Keratinocyte (primary cell): ENCODE results near the gene ETV5. TPM values are rescaled to one million over a fixed set of nuclear protein-coding genes. Genes with fewer than 3 reads are reported as not detected.

Source experiments
- DNase-seq: peaks from one replicate; pipeline ENCODE4 v3.0.0-alpha.2; 2011; ENCODE audit warnings: low read depth, missing footprints, low spot score
- FAIRE-seq: peaks from 2 replicates; lab custom pipeline; 2011; peaks lifted over from hg19 to GRCh38; lab: Jason Lieb, UNC
- H2AFZ ChIP-seq: 2 replicates; pipeline ENCODE4 v1.6.0; 2012; ENCODE audit warnings: low read length, control low read depth, inconsistent platforms; ENCODE audit not compliant: control insufficient read depth
- H3K27ac ChIP-seq: 2 replicates; pipeline ENCODE4 v1.5.1; 2011; ENCODE audit warnings: low read length; ENCODE audit not compliant: control insufficient read depth, insufficient read depth
- H3K27me3 ChIP-seq: 3 replicates; pipeline ENCODE4 v1.6.0; 2011; ENCODE audit warnings: low read length; ENCODE audit not compliant: control insufficient read depth, insufficient read depth; ENCODE audit errors: extremely low read depth
- H3K36me3 ChIP-seq, 2 experiments: 2 replicates in 1 of 2; 3 replicates in 1 of 2; pipeline ENCODE4 v1.5.1; 2011; ENCODE audit warnings: low read length in 2 of 2, mild to moderate bottlenecking in 1 of 2; ENCODE audit not compliant: control insufficient read depth in 2 of 2, insufficient read depth in 2 of 2; ENCODE audit errors: extremely low read depth in 1 of 2
- H3K4me1 ChIP-seq: 3 replicates; pipeline ENCODE4 v1.5.1; 2011; ENCODE audit warnings: low read length; ENCODE audit not compliant: control insufficient read depth, insufficient read depth; ENCODE audit errors: extremely low read depth
- H3K4me2 ChIP-seq: 3 replicates; pipeline ENCODE4 v1.6.0; 2011; ENCODE audit warnings: low read depth, low read length; ENCODE audit not compliant: control insufficient read depth, insufficient read depth; ENCODE audit errors: extremely low read depth
- H3K4me3 ChIP-seq, 3 experiments: fragments of 200-600 bp in 1 of 3; sonication (generic) in 1 of 3; 2 replicates in 2 of 3; 3 replicates in 1 of 3; pipeline ENCODE4 v1.5.1; 2011 to 2016; ENCODE audit warnings: low read length in 3 of 3, mild to moderate bottlenecking in 3 of 3, control low read depth in 2 of 3, inconsistent platforms in 1 of 3, low read depth in 1 of 3, mixed read lengths in 1 of 3, mixed run types in 1 of 3, moderate library complexity in 1 of 3; ENCODE audit not compliant: control insufficient read depth in 2 of 3, insufficient read depth in 2 of 3; ENCODE audit errors: extremely low read depth in 1 of 3
- H3K79me2 ChIP-seq: 2 replicates; pipeline ENCODE4 v1.6.0; 2012; ENCODE audit warnings: low read length; ENCODE audit not compliant: control insufficient read depth, insufficient read depth
- H3K9ac ChIP-seq: 3 replicates; pipeline ENCODE4 v1.6.0; 2011; ENCODE audit warnings: low read length; ENCODE audit not compliant: control insufficient read depth, insufficient read depth; ENCODE audit errors: extremely low read depth
- H3K9me1 ChIP-seq: 3 replicates; pipeline ENCODE4 v1.6.0; 2011; ENCODE audit warnings: low read length; ENCODE audit not compliant: control insufficient read depth, insufficient read depth; ENCODE audit errors: extremely low read depth
- H3K9me3 ChIP-seq: 2 replicates; pipeline ENCODE4 v1.5.1; 2012; ENCODE audit warnings: low read depth, low read length; ENCODE audit not compliant: control insufficient read depth
- H4K20me1 ChIP-seq: 3 replicates; pipeline ENCODE4 v1.6.0; 2011; ENCODE audit warnings: low read length; ENCODE audit not compliant: control insufficient read depth, insufficient read depth; ENCODE audit errors: extremely low read depth
- CTCF ChIP-seq, 3 experiments: IDR thresholded peaks in 1 of 3; conservative IDR thresholded peaks in 1 of 3; optimal IDR thresholded peaks in 1 of 3; 2 replicates in 2 of 3; 3 replicates in 1 of 3; pipeline versions ENCODE3 to v1.5.1; 2011; ENCODE audit warnings: low read length in 3 of 3, mild to moderate bottlenecking in 3 of 3, moderate library complexity in 2 of 3, control low read depth in 1 of 3, inconsistent platforms in 1 of 3; ENCODE audit not compliant: insufficient read depth in 2 of 3; ENCODE audit errors: extremely low read depth in 1 of 3
- EZH2 ChIP-seq: IDR thresholded peaks from one replicate; pipeline ENCODE4 v1.6.1; 2012; ENCODE audit warnings: inconsistent platforms, mild to moderate bottlenecking, low read length, moderate library complexity
- dilution Hi-C: fragments of 300-500 bp; cut with MboI; formaldehyde crosslinking; loops from one replicate; pipeline ENCODE4 v1.7.0; 2020; ENCODE audit warnings: low sequenced_read_pairs; ENCODE audit not compliant: extremely low pct_ligation_motif_present
- polyA plus RNA-seq, 5 experiments: library from polyadenylated mRNA; depleted of rRNA in 3 of 5; stranded (reverse) in 3 of 5; stranded (forward) in 1 of 5; unstranded in 1 of 5; fragments of >200 nt; gene quantifications; 1 replicate in 1 of 5; 2 replicates in 3 of 5; 3 replicates in 1 of 5; pipeline versions ENCODE4 v1.2.1 to v1.2.3, GENCODE V29; 2011 to 2012; ENCODE audit warnings: missing spikeins in 2 of 5, low read depth in 1 of 5, low replicate concordance in 1 of 5

Gene ETV5
- polyA plus RNA-seq, 1 donor (not counting 4 experiments of a cell fraction or from before 2014, with no cell fraction given) = 28.7 TPM

GRCh38 chr3:186121278-186121677 lies 12.4 kb upstream of the ETV5 start:
- dilution Hi-C loops = no loop called here

GRCh38 chr3:186119499-186119898 lies 10.6 kb upstream of the ETV5 start:
- DNase-seq (no peak), FAIRE-seq (no peak)
- dilution Hi-C loops = no loop called here
- no peak overlapping the region for H3K4me3 ChIP-seq
- H4K20me1 ChIP-seq = no peaks in the 10 kb centered on the region
- no peaks in the 10 kb centered on the region for H3K27me3 ChIP-seq
- H3K27ac ChIP-seq = no peak overlapping the region
- H3K9me3 ChIP-seq = no peaks in the 10 kb centered on the region
- no peak overlapping the region for H3K9ac ChIP-seq
- H3K36me3 ChIP-seq = no peaks in the 10 kb centered on the region
- H3K79me2 ChIP-seq = no peaks in the 10 kb centered on the region
- no peak overlapping the region for H3K4me2 ChIP-seq
- H2AFZ ChIP-seq = no peak overlapping the region
- no peaks in the 10 kb centered on the region for H3K9me1 ChIP-seq
- TF ChIP-seq EZH2 (no peak), CTCF (optimal IDR thresholded peaks at IDR 0.05 in 1 of 3, IDR thresholded peaks at IDR 0.05 in 1 of 3, conservative IDR thresholded peaks at IDR 0.05 in 1 of 3; ENCODE audit: extremely low read depth in 1 of 3, insufficient read depth in 2 of 3, low read length in 3 of 3) (no peak)
- H3K4me1 ChIP-seq = peaks cover 14% of the 10 kb centered on the region

More at GRCh38 chr3:186121278-186121677, 12.4 kb upstream of the ETV5 start:
- H4K20me1 ChIP-seq = no peaks in the 10 kb centered on the region
- no peaks in the 10 kb centered on the region for H3K79me2 ChIP-seq
- H3K27me3 ChIP-seq = no peaks in the 10 kb centered on the region
- H3K9me1 ChIP-seq = no peaks in the 10 kb centered on the region
- H3K9me3 ChIP-seq = no peaks in the 10 kb centered on the region
- no peak overlapping the region for H2AFZ ChIP-seq
- DNase-seq = no peak
- no peak overlapping the region for H3K9ac ChIP-seq
- no peak for TF ChIP-seq EZH2
- no peak for TF ChIP-seq CTCF (optimal IDR thresholded peaks at IDR 0.05 in 1 of 3, IDR thresholded peaks at IDR 0.05 in 1 of 3, conservative IDR thresholded peaks at IDR 0.05 in 1 of 3; ENCODE audit: extremely low read depth in 1 of 3, insufficient read depth in 2 of 3, low read length in 3 of 3)
- peaks cover 20% of the 10 kb centered on the region for H3K4me1 ChIP-seq
- no peak for FAIRE-seq
- H3K4me2 ChIP-seq = no peak overlapping the region
- no peak overlapping the region for H3K4me3 ChIP-seq
- no peak overlapping the region for H3K27ac ChIP-seq
- no peaks in the 10 kb centered on the region for H3K36me3 ChIP-seq
